ENCODE data around the gene PRKCZ.

The PRKCZ gene

DNA sequence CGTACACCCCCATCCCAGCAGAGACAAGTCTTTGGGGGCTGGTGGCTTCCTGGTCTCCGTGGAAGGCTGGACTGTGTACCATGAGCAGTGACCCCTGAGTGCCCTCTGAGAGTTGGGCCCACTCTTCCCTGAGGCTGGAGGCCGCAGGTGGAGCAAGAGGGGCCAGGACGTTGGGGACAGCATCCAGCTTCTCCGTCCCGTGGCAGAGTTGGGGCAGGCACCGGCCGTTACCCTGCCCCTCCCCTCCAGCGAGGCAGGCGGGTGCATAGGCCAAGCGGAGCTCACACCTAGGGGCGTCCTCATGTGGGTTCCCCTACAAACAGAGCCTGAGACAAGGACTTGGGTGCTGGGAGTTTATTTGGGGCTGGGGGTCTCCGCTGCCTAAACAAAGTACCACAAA, 17.0 kb upstream of the PRKCZ start:
- Histone ChIP-seq H3K79me1 (ENCODE audit: low read depth, low read length) (no peaks in the 10 kb centered on the region), H3K4me1 (ENCODE audit: control insufficient read depth in 2 of 2, insufficient read depth in 1 of 2, low read depth in 1 of 2, low read length in 2 of 2) (peaks cover 0 to 6% of the 10 kb centered on the region in 2 donors), H2BK5ac (ENCODE audit: low read length) (no peak overlapping the region), H2AFZ (ENCODE audit: low read length) (no peak overlapping the region), H3K9ac (ENCODE audit: low read depth, low read length, poor library complexity) (no peak overlapping the region), H3K14ac (ENCODE audit: low read length) (no peak overlapping the region), H2BK15ac (ENCODE audit: low read length) (peak overlapping the region; percentile 27), H2BK12ac (ENCODE audit: low read length) (no peak overlapping the region), H3K18ac (ENCODE audit: low read length) (peak overlapping the region; percentile 54), H3K4me3 (ENCODE audit: low read length in 2 of 2) (no peak overlapping the region), H2AK5ac (ENCODE audit: low read depth, low read length) (no peak overlapping the region), H3K27me3 (ENCODE audit: control insufficient read depth in 3 of 3, insufficient read depth in 3 of 3, low read depth in 1 of 3, low read length in 3 of 3) (peaks cover 0 to 63% (median 0%) of the 10 kb centered on the region in 3 experiments), H3K4me2 (ENCODE audit: insufficient read depth, low read length, poor library complexity, severe bottlenecking) (no peak overlapping the region), H4K91ac (ENCODE audit: low read depth, low read length, poor library complexity) (no peak overlapping the region), H3K36me3 (replicated peaks in 1 of 2; ENCODE audit: control insufficient read depth in 2 of 2, insufficient read depth in 2 of 2, low read length in 2 of 2) (no peaks in the 10 kb centered on the region), H2BK120ac (ENCODE audit: low read depth, low read length) (peak overlapping the region; percentile 67), H4K8ac (ENCODE audit: low read depth, low read length) (no peak overlapping the region), H3K23ac (ENCODE audit: low read depth, low read length, poor library complexity) (peak overlapping the region; percentile 23), H3K4ac (ENCODE audit: low read length) (peak overlapping the region; percentile 42), H3K27ac (replicated peaks; ENCODE audit: low read length) (no peak overlapping the region), H3K9me3 (replicated peaks in 1 of 2; ENCODE audit: control insufficient read depth in 2 of 2, insufficient read depth in 1 of 2, low read depth in 1 of 2, low read length in 2 of 2) (no peaks in the 10 kb centered on the region)
- no peak for DNase-seq (ENCODE audit: low spot score)
- WGBS, 2 donors (ENCODE audit: extremely low coverage in 2 of 2, insufficient read length in 2 of 2, insufficient replicate concordance in 1 of 2), result no CpG with 5 or more reads among the region's 13 CpGs

DNA sequence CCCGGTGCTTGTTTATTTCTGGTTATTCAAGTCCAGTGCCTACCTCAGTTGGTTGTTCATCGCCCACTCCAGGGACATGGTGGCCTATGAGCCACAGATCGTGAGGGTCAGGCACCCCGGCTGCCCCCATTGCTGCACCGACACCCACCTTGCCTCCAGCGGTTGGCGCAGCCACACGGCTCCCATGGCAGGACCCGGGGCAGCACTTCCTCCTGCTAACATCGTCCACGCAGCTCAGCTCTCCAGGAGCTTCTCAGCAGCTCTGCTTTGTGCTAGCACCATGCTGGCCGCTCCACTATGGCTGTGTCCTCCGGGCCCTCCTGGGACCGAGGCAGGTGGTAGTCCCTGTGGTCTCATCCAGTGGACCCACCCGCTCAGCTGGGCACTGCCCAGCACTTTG, 13.9 kb upstream of the PRKCZ start:
- no peak overlapping the region for H2AFZ ChIP-seq (ENCODE audit: low read length)
- H3K23ac ChIP-seq (ENCODE audit: low read depth, low read length, poor library complexity), result peak overlapping the region; percentile 83
- no peaks in the 10 kb centered on the region for H3K9me3 ChIP-seq (replicated peaks in 1 of 2; ENCODE audit: control insufficient read depth in 2 of 2, insufficient read depth in 1 of 2, low read depth in 1 of 2, low read length in 2 of 2)
- no peak overlapping the region for H3K4ac ChIP-seq (ENCODE audit: low read length)
- peaks cover 0 to 67% (median 0%) of the 10 kb centered on the region in 3 experiments for H3K27me3 ChIP-seq (ENCODE audit: control insufficient read depth in 3 of 3, insufficient read depth in 3 of 3, low read depth in 1 of 3, low read length in 3 of 3)
- H3K14ac ChIP-seq (ENCODE audit: low read length), result no peak overlapping the region
- H2AK5ac ChIP-seq (ENCODE audit: low read depth, low read length), result peak overlapping the region; percentile 89
- no peak overlapping the region for H3K4me2 ChIP-seq (ENCODE audit: insufficient read depth, low read length, poor library complexity, severe bottlenecking)
- peaks cover 0 to 6% of the 10 kb centered on the region in 2 donors for H3K4me1 ChIP-seq (ENCODE audit: control insufficient read depth in 2 of 2, insufficient read depth in 1 of 2, low read depth in 1 of 2, low read length in 2 of 2)
- peak overlapping the region; percentile 64 for H3K18ac ChIP-seq (ENCODE audit: low read length)
- H3K9ac ChIP-seq (ENCODE audit: low read depth, low read length, poor library complexity), result no peak overlapping the region
- no peak for DNase-seq (ENCODE audit: low spot score)
- WGBS, 2 donors (ENCODE audit: extremely low coverage in 2 of 2, insufficient read length in 2 of 2, insufficient replicate concordance in 1 of 2), result no CpG with 5 or more reads among the region's 15 CpGs
- no peak overlapping the region for H2BK120ac ChIP-seq (ENCODE audit: low read depth, low read length)
- H3K27ac ChIP-seq (replicated peaks; ENCODE audit: low read length), result no peak overlapping the region
- no peak overlapping the region for H2BK12ac ChIP-seq (ENCODE audit: low read length)
- H4K91ac ChIP-seq (ENCODE audit: low read depth, low read length, poor library complexity), result no peak overlapping the region
- H4K8ac ChIP-seq (ENCODE audit: low read depth, low read length), result no peak overlapping the region
- H2BK15ac ChIP-seq (ENCODE audit: low read length), result peak overlapping the region; percentile 9
- H3K4me3 ChIP-seq (ENCODE audit: low read length in 2 of 2), result no peak overlapping the region
- no peaks in the 10 kb centered on the region for H3K79me1 ChIP-seq (ENCODE audit: low read depth, low read length)
- H3K36me3 ChIP-seq (replicated peaks in 1 of 2; ENCODE audit: control insufficient read depth in 2 of 2, insufficient read depth in 2 of 2, low read length in 2 of 2), result no peaks in the 10 kb centered on the region
- no peak overlapping the region for H2BK5ac ChIP-seq (ENCODE audit: low read length)

DNA sequence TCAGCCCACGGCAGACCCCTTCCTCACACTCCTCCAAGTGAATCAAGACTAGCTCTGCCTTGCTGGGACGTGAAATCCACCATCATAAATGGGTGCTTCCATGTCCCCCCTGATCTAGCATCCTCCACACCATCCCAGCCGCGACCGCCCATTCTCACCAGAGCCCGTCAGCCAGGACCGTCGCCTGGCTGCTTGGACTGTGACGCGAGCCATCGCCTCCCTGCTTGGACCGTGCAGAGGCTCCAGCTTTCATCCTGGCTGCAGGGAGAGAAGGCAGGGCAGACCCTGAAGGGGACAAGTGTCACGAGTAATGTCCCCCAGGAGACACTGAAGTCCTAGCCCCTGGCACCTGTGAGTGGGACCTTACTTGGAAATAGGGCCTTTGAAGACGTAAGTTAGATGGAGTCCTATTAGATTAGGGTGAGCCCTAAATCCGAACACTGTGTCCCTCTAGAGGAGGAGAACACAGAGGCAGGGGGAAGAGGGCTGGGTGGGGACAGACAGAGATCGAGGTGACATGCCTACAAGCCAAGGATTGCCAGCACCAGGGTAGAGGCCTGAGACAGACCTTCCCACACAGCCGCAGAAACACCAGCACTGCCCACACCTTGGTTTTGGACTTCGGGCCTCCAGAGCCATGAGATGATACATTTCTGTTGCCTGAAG, 12.8 kb upstream of the PRKCZ start:
- Histone ChIP-seq H3K23ac (ENCODE audit: low read depth, low read length, poor library complexity) (no peak overlapping the region), H4K91ac (ENCODE audit: low read depth, low read length, poor library complexity) (no peak overlapping the region), H2BK5ac (ENCODE audit: low read length) (no peak overlapping the region), H3K4me2 (ENCODE audit: insufficient read depth, low read length, poor library complexity, severe bottlenecking) (no peak overlapping the region), H2AK5ac (ENCODE audit: low read depth, low read length) (no peak overlapping the region), H3K27ac (replicated peaks; ENCODE audit: low read length) (no peak overlapping the region), H2BK15ac (ENCODE audit: low read length) (no peak overlapping the region), H3K9me3 (replicated peaks in 1 of 2; ENCODE audit: control insufficient read depth in 2 of 2, insufficient read depth in 1 of 2, low read depth in 1 of 2, low read length in 2 of 2) (no peaks in the 10 kb centered on the region), H3K9ac (ENCODE audit: low read depth, low read length, poor library complexity) (no peak overlapping the region), H3K14ac (ENCODE audit: low read length) (peak overlapping the region; percentile 32), H4K8ac (ENCODE audit: low read depth, low read length) (no peak overlapping the region), H2AFZ (ENCODE audit: low read length) (no peak overlapping the region), H2BK12ac (ENCODE audit: low read length) (no peak overlapping the region), H3K79me1 (ENCODE audit: low read depth, low read length) (no peaks in the 10 kb centered on the region), H2BK120ac (ENCODE audit: low read depth, low read length) (no peak overlapping the region), H3K4me1 (ENCODE audit: control insufficient read depth in 2 of 2, insufficient read depth in 1 of 2, low read depth in 1 of 2, low read length in 2 of 2) (peaks cover 0 to 6% of the 10 kb centered on the region in 2 donors), H3K4me3 (ENCODE audit: low read length in 2 of 2) (no peak overlapping the region), H3K18ac (ENCODE audit: low read length) (no peak overlapping the region), H3K27me3 (ENCODE audit: control insufficient read depth in 3 of 3, insufficient read depth in 3 of 3, low read depth in 1 of 3, low read length in 3 of 3) (peaks cover 0 to 66% (median 0%) of the 10 kb centered on the region in 3 experiments), H3K4ac (ENCODE audit: low read length) (no peak overlapping the region), H3K36me3 (replicated peaks in 1 of 2; ENCODE audit: control insufficient read depth in 2 of 2, insufficient read depth in 2 of 2, low read length in 2 of 2) (no peaks in the 10 kb centered on the region)
- WGBS, 2 donors (ENCODE audit: extremely low coverage in 2 of 2, insufficient read length in 2 of 2, insufficient replicate concordance in 1 of 2), result no CpG with 5 or more reads among the region's 18 CpGs
- DNase-seq (ENCODE audit: low spot score), result no peak

DNA sequence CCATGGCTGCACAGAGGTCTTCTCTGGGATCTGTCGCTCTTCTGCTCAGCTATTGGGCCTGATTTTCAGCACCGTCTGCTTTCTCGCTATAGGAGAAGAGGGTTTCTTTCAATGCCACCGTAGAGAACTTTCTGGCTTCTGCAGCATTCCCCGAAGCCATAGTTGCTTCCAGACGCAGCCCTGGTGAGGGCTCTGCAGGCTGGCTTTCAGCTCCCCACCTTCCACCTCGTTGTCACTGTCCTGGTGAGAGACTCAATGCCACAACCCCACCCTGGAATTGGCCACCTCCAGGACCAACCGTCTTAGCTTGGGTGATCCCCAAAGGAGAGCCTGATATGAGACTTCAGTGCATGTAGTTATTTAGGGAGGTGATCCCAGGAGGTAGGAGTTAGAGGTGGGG, 12.0 kb upstream of the PRKCZ start:
- Histone ChIP-seq H2BK12ac (ENCODE audit: low read length) (no peak overlapping the region), H3K27me3 (ENCODE audit: control insufficient read depth in 3 of 3, insufficient read depth in 3 of 3, low read depth in 1 of 3, low read length in 3 of 3) (peaks cover 0 to 60% (median 0%) of the 10 kb centered on the region in 3 experiments), H3K4me2 (ENCODE audit: insufficient read depth, low read length, poor library complexity, severe bottlenecking) (no peak overlapping the region), H3K14ac (ENCODE audit: low read length) (no peak overlapping the region), H3K23ac (ENCODE audit: low read depth, low read length, poor library complexity) (no peak overlapping the region), H3K9ac (ENCODE audit: low read depth, low read length, poor library complexity) (no peak overlapping the region), H2BK5ac (ENCODE audit: low read length) (no peak overlapping the region), H3K36me3 (replicated peaks in 1 of 2; ENCODE audit: control insufficient read depth in 2 of 2, insufficient read depth in 2 of 2, low read length in 2 of 2) (no peaks in the 10 kb centered on the region), H3K79me1 (ENCODE audit: low read depth, low read length) (no peaks in the 10 kb centered on the region), H2BK15ac (ENCODE audit: low read length) (no peak overlapping the region), H3K9me3 (replicated peaks in 1 of 2; ENCODE audit: control insufficient read depth in 2 of 2, insufficient read depth in 1 of 2, low read depth in 1 of 2, low read length in 2 of 2) (no peaks in the 10 kb centered on the region), H3K4me1 (ENCODE audit: control insufficient read depth in 2 of 2, insufficient read depth in 1 of 2, low read depth in 1 of 2, low read length in 2 of 2) (peaks cover 0 to under 1% of the 10 kb centered on the region in 2 donors), H4K8ac (ENCODE audit: low read depth, low read length) (no peak overlapping the region), H3K18ac (ENCODE audit: low read length) (no peak overlapping the region), H2BK120ac (ENCODE audit: low read depth, low read length) (no peak overlapping the region), H3K27ac (replicated peaks; ENCODE audit: low read length) (no peak overlapping the region), H4K91ac (ENCODE audit: low read depth, low read length, poor library complexity) (no peak overlapping the region), H3K4me3 (ENCODE audit: low read length in 2 of 2) (no peak overlapping the region), H3K4ac (ENCODE audit: low read length) (no peak overlapping the region), H2AFZ (ENCODE audit: low read length) (no peak overlapping the region), H2AK5ac (ENCODE audit: low read depth, low read length) (no peak overlapping the region)
- DNase-seq (ENCODE audit: low spot score), result no peak
- WGBS, 2 donors (ENCODE audit: extremely low coverage in 2 of 2, insufficient read length in 2 of 2, insufficient replicate concordance in 1 of 2), result no CpG with 5 or more reads among the region's 8 CpGs

All from neuronal stem cell (in vitro differentiated cells).